ENCODE data around the gene USP17L13. TPM values are rescaled to one million over a fixed set of nuclear protein-coding genes. Genes with fewer than 3 reads are reported as not detected.
"Not testable (repeated sequence)": the region's sequence is repeated elsewhere in the genome, so short reads cannot be mapped to it uniquely, and the experiment has no call there.

USP17L13 gene
- total RNA-seq: not detected
- long read RNA-seq: 0 reads

- ATAC-seq; DNase-seq; intact Hi-C loops (cut with micrococcal nuclease): not testable (repeated sequence)
Measured at GRCh38 chr4:9224596-9224995, at the start of gene USP17L13. Gene USP17L13, plus strand, starts transcription at chr4:9224896. Its CDS starts 0 bp downstream, at chr4:9224896.

GRCh38 chr4:9210357-9210756 is 14.3 kb upstream of the USP17L13 start, which contains the start of gene USP17L10:
Gene USP17L10, plus strand, starts transcription at chr4:9210657. Its CDS starts 0 bp downstream, at chr4:9210657.
- ATAC-seq; intact Hi-C loops (cut with micrococcal nuclease); DNase-seq: not testable (repeated sequence)

GRCh38 chr4:9214701-9215100 is 10.0 kb upstream of the USP17L13 start:
- intact Hi-C loops (cut with micrococcal nuclease); ATAC-seq: not testable (repeated sequence)
- DNase-seq: peak; percentile 10

GRCh38 chr4:9215105-9215504 is 9.6 kb upstream of the USP17L13 start, which contains the start of gene USP17L11:
Gene USP17L11, plus strand, starts transcription at chr4:9215405. Its CDS starts 0 bp downstream, at chr4:9215405.
- ATAC-seq; intact Hi-C loops (cut with micrococcal nuclease); DNase-seq: not testable (repeated sequence)

- DNase-seq; intact Hi-C loops (cut with micrococcal nuclease); ATAC-seq: not testable (repeated sequence)
Measured at GRCh38 chr4:9219852-9220251, 4.8 kb upstream of the USP17L13 start, which contains the start of gene USP17L12. Gene USP17L12, plus strand, starts transcription at chr4:9220152. Its CDS starts 0 bp downstream, at chr4:9220152.

- DNase-seq: peak; percentile 5
- not testable (repeated sequence) for ATAC-seq
Measured at GRCh38 chr4:9230249-9230648, 5.6 kb downstream of the USP17L13 start.

GRCh38 chr4:9234085-9234484 is 9.4 kb downstream of the USP17L13 start, which contains the start of gene USP17L15:
Gene USP17L15, plus strand, starts transcription at chr4:9234385. Its CDS starts 0 bp downstream, at chr4:9234385.
- DNase-seq; intact Hi-C loops (cut with micrococcal nuclease): not testable (repeated sequence)

More at GRCh38 chr4:9230249-9230648, 5.6 kb downstream of the USP17L13 start:
- intact Hi-C loops (cut with micrococcal nuclease): not testable (repeated sequence)

GRCh38 chr4:9238461-9238860 is 13.8 kb downstream of the USP17L13 start:
- DNase-seq: peak; percentile 20
- intact Hi-C loops (cut with micrococcal nuclease); ATAC-seq: not testable (repeated sequence)

More at GRCh38 chr4:9234085-9234484, 9.4 kb downstream of the USP17L13 start, which contains the start of gene USP17L15:
- ATAC-seq: not testable (repeated sequence)

GRCh38 chr4:9243579-9243978 is 18.9 kb downstream of the USP17L13 start, which contains the start of gene USP17L17:
Gene USP17L17, plus strand, starts transcription at chr4:9243879. Its CDS starts 0 bp downstream, at chr4:9243879.
- DNase-seq; intact Hi-C loops (cut with micrococcal nuclease); ATAC-seq: not testable (repeated sequence)

GRCh38 chr4:9247953-9248680 is 23.4 kb downstream of the USP17L13 start, which contains the start of gene USP17L18:
Gene USP17L18, plus strand, starts transcription at chr4:9248630. Its CDS starts 0 bp downstream, at chr4:9248630.
- intact Hi-C loops (cut with micrococcal nuclease); ATAC-seq; DNase-seq: not testable (repeated sequence)

GRCh38 chr4:9253078-9253477 is 28.4 kb downstream of the USP17L13 start, which contains the start of gene USP17L19:
Gene USP17L19, plus strand, starts transcription at chr4:9253378. Its CDS starts 0 bp downstream, at chr4:9253378.
- ATAC-seq; DNase-seq; intact Hi-C loops (cut with micrococcal nuclease): not testable (repeated sequence)

GRCh38 chr4:9257824-9258223 is 33.1 kb downstream of the USP17L13 start, which contains the start of gene USP17L20:
Gene USP17L20, plus strand, starts transcription at chr4:9258124. Its CDS starts 0 bp downstream, at chr4:9258124.
- ATAC-seq; DNase-seq; intact Hi-C loops (cut with micrococcal nuclease): not testable (repeated sequence)

- ATAC-seq; intact Hi-C loops (cut with micrococcal nuclease); DNase-seq: not testable (repeated sequence)
Measured at GRCh38 chr4:9262572-9262971, 37.9 kb downstream of the USP17L13 start, which contains the start of gene USP17L21. Gene USP17L21, plus strand, starts transcription at chr4:9262872. Its CDS starts 0 bp downstream, at chr4:9262872.

GRCh38 chr4:9267319-9267718 is 42.6 kb downstream of the USP17L13 start, which contains the start of gene USP17L22:
Gene USP17L22, plus strand, starts transcription at chr4:9267619. Its CDS starts 0 bp downstream, at chr4:9267619.
- intact Hi-C loops (cut with micrococcal nuclease); DNase-seq; ATAC-seq: not testable (repeated sequence)

GRCh38 chr4:9271719-9272118 is 47.0 kb downstream of the USP17L13 start:
- intact Hi-C loops (cut with micrococcal nuclease); ATAC-seq: not testable (repeated sequence)
- peak; percentile 31 for DNase-seq

All from left ventricle myocardium superior (tissue), 1 donor.